Left renal pelvis (tissue), 4 donors: ENCODE results near the gene PPDPF. TPM values are rescaled to one million over a fixed set of nuclear protein-coding genes. Genes with fewer than 3 reads are reported as not detected.

Source experiments
- polyA plus RNA-seq, 4 donors: library from polyadenylated mRNA; unstranded; fragments of 120-200 nt; gene quantifications; one replicate each; pipeline ENCODE4 v1.2.1, GENCODE V29; 2013; ENCODE audit not compliant: insufficient read length in 4 of 4

Gene PPDPF
- polyA plus RNA-seq, 4 donors, result 131 to 374 (median 203) TPM

Other genes starting within 250 kb of the PPDPF start
- 10 to 100 TPM; 58.3 to 91.1 (median 76.8) TPM for gene ARFGAP1, start 248.0 kb upstream of the PPDPF start, polyA plus RNA-seq
- gene COL20A1, start 227.6 kb upstream of the PPDPF start, polyA plus RNA-seq, result under 1 TPM; 0.37 to 0.89 (median 0.68) TPM
- 10 to 100 TPM in 2 of 4 donors, 1 to 10 TPM in 2; 1.6 to 24.5 (median 7.5) TPM for gene CHRNA4, start 159.4 kb upstream of the PPDPF start, polyA plus RNA-seq
- 1 to 10 TPM; 1.9 to 9.0 (median 6.4) TPM for gene KCNQ2, start 48.1 kb upstream of the PPDPF start, polyA plus RNA-seq
- 1 to 10 TPM in 3 of 4 donors, under 1 TPM in 1; 0.97 to 2.5 (median 2.0) TPM for gene EEF1A2, start 21.7 kb upstream of the PPDPF start, polyA plus RNA-seq
- gene PTK6, start 16.6 kb downstream of the PPDPF start, polyA plus RNA-seq, result 1 to 10 TPM in 2 of 4 donors, under 1 TPM in 2; 0.33 to 1.7 (median 0.91) TPM
- under 1 TPM in 3 of 4 donors, not detected in 1; 0.14 to 0.26 (median 0.17) TPM for gene SRMS, start 27.0 kb downstream of the PPDPF start, polyA plus RNA-seq
- 1 to 10 TPM in 3 of 4 donors, under 1 TPM in 1; 0.31 to 1.8 (median 1.2) TPM for gene FNDC11, start 33.4 kb downstream of the PPDPF start, polyA plus RNA-seq
- gene HELZ2, start 53.5 kb downstream of the PPDPF start, polyA plus RNA-seq, result 10 to 100 TPM in 2 of 4 donors, 1 to 10 TPM in 2; 8.1 to 15.4 (median 10.2) TPM
- gene GMEB2, start 106.3 kb downstream of the PPDPF start, polyA plus RNA-seq, result 10 to 100 TPM in 1 of 4 donors, 1 to 10 TPM in 3; 8.9 to 13.8 (median 9.3) TPM
- gene STMN3, start 132.7 kb downstream of the PPDPF start, polyA plus RNA-seq, result 10 to 100 TPM; 25.5 to 61.2 (median 31.3) TPM
- 10 to 100 TPM; 16.3 to 21.0 (median 18.3) TPM for gene RTEL1, start 137.5 kb downstream of the PPDPF start, polyA plus RNA-seq
- gene TNFRSF6B, start 175.9 kb downstream of the PPDPF start, polyA plus RNA-seq, result 1 to 10 TPM in 3 of 4 donors, under 1 TPM in 1; 0.67 to 2.6 (median 1.6) TPM
- gene ARFRP1, start 187.2 kb downstream of the PPDPF start, polyA plus RNA-seq, result 10 to 100 TPM; 28.0 to 38.1 (median 33.5) TPM
- gene ZGPAT, start 187.3 kb downstream of the PPDPF start, polyA plus RNA-seq, result 10 to 100 TPM; 15.1 to 26.0 (median 17.0) TPM
- 10 to 100 TPM in 1 of 4 donors, 1 to 10 TPM in 3; 4.0 to 14.9 (median 5.0) TPM for gene LIME1, start 215.9 kb downstream of the PPDPF start, polyA plus RNA-seq
- 100 to 1,000 TPM in 1 of 4 donors, 10 to 100 TPM in 3; 65.3 to 134 (median 70.1) TPM for gene SLC2A4RG, start 219.0 kb downstream of the PPDPF start, polyA plus RNA-seq